ENCODE measurements around the gene GAPVD1.
"Not testable (repeated sequence)": the region's sequence is repeated elsewhere in the genome, so short reads cannot be mapped to it uniquely, and the experiment has no call there.

Gene GAPVD1

DNA sequence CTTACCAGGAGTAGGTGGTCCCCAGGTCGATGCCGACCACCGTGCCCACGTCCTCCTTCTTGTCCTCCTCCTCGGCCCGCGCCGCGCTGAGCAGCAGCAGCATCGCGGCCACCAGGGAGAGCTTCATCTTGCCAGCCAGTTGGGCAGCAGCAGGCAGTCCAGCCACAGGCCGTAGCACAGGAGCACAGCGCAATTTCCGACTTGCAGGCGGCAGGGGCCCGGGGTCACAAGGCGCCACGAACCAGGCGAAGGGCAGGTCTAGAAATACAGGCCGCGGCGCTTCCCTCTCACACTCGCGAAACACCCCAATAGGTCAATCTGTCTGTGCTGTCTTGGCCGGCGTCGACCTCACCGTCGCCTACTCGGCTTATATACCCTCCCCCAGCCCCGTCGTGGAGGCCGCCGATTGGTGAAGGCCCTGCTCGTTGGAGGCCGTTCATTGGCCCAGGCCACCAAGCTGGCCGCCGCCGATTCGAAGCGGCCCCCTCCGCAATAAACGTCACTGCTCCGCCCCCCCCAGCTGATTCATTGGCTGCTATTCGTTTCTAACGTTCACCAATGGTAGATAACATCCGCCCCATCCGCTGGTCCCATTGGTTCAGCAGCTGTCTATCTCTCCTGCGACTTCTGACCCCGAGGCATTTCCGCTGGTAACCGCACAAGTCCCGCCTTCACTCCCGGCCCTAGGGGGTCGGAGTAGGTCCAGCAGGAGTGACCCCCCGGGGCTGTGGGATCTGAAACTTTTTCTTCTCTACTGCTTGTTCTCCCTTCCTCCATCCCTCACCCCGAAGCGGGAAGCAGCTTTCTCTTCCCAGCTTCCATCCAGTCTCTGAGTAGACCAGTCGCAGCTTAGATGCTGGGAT lies 20.4 kb upstream of the GAPVD1 start, which contains the start of gene HSPA5:
Gene HSPA5 (minus strand): TSS at position 344 of the 863 bp plus-strand sequence. CDS start 217 bp downstream, at position 127.
- ATAC-seq (peak; percentile 93), DNase-seq (peak; percentile 99)
- peak within 1 kb of the TSS; percentile 100 for H3K27ac Mint-ChIP-seq
- H3K36me3 Mint-ChIP-seq (ENCODE audit: low read depth) = peaks cover 57% of the 10 kb centered on the region
- peaks cover 65% of the 10 kb centered on the region for H3K4me1 Mint-ChIP-seq
- H3K9me3 Mint-ChIP-seq = no peaks in the 10 kb centered on the region
- H3K27me3 Mint-ChIP-seq = peaks cover 6% of the 10 kb centered on the region
- peak within 1 kb of the TSS; percentile 100 for H3K4me3 Mint-ChIP-seq

DNA sequence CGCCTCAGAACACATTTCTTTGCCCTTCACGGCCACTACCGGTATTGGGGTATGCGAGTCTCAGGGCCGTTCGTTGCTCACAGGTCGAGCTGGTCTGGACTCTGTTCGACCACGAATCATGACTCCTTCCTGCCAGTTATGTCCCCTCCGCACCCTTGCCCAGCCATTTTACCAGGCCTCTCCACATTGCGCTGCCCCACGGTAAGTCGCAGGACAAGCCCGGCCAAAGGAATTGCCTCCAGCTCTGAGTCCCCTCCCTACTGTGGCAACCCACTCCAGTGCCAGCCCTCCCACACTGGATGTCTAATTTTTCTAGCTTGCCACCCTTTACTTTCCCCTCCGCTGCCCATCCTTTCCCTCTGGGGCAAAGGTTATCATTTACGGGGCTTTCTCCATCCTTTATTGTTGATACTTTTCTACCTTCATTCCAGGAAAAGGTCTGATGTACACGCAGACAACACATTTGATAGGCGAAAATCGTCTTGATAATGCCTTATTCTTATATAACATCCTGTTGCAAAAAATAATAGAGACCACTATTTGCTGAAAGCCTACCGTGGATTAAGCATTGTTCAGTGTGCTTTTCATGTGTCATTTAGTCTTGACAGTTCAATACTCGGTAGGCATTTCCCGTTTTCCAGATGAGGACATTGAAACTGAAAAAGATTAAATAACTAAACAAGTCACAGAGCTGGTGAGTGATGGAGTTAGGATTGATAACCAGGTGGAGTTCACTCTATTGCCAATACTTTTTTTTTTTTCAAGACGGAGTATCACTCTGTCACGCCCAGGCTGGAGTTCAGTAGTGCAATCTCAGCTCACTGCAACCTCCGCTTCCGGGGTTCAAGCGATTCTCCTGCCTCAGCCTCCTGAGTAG lies 19.5 kb upstream of the GAPVD1 start:
- peaks cover 49% of the 10 kb centered on the region for H3K36me3 Mint-ChIP-seq (ENCODE audit: low read depth)
- H3K27ac Mint-ChIP-seq = peak overlapping the region; percentile 100
- H3K4me1 Mint-ChIP-seq = peaks cover 56% of the 10 kb centered on the region
- DNase-seq (no peak), ATAC-seq (peak; percentile 9)
- H3K9me3 Mint-ChIP-seq = no peaks in the 10 kb centered on the region
- H3K4me3 Mint-ChIP-seq = peak overlapping the region; percentile 100
- peaks cover 6% of the 10 kb centered on the region for H3K27me3 Mint-ChIP-seq

DNA sequence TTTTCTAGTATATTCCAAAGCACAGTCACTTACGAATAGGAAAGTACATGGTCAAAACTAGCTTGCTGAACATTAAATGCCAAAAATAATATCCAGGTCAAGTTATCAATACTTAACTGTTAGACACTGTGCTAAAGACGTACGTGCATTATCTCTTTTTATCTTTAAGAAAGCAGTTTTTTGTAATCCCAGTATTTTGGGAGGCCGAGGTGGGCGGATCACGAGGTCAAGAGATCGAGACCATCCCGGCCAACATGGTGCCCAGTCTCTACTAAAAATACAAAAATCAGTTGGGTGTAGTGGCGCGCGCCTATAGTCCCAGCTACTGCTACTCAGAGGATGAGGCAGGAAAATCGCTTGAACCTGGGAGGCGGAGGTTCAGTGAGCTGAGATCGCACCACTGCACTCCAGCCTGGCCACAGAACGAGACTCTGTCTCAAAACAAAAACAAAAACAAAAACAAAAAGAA lies 17.8 kb upstream of the GAPVD1 start:
- no peak for DNase-seq
- ATAC-seq = no peak
- Mint-ChIP-seq H3K27me3 (peaks cover 6% of the 10 kb centered on the region), H3K4me3 (no peak overlapping the region), H3K4me1 (peaks cover 39% of the 10 kb centered on the region), H3K9me3 (no peaks in the 10 kb centered on the region), H3K36me3 (ENCODE audit: low read depth) (peaks cover 31% of the 10 kb centered on the region), H3K27ac (peak overlapping the region; percentile 81)

DNA sequence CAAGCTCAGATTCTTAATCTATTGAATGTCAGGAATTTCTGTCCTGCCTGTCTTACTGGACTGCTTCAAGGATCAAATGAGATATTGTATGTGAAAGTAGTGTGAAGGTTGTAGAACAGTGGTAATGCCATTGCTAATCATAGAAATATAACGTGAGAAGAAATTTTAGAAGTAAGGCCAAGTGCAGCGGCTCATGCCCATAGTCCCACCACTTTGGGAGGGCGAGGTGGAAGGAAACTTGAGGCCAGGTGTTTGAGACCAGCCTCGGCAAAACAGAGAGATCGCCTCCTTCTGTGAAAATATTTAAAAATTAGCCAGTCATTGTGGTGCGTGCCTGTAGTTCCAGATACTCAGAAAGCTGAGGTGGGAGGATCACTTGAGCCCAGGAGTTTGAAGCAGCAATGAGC lies 15.4 kb upstream of the GAPVD1 start:
- ATAC-seq = no peak
- no peak for DNase-seq
- Mint-ChIP-seq H3K36me3 (ENCODE audit: low read depth) (peaks cover 7% of the 10 kb centered on the region), H3K4me3 (no peak overlapping the region), H3K9me3 (no peaks in the 10 kb centered on the region), H3K27me3 (peaks cover 2% of the 10 kb centered on the region), H3K27ac (no peak overlapping the region), H3K4me1 (peaks cover 28% of the 10 kb centered on the region)

DNA sequence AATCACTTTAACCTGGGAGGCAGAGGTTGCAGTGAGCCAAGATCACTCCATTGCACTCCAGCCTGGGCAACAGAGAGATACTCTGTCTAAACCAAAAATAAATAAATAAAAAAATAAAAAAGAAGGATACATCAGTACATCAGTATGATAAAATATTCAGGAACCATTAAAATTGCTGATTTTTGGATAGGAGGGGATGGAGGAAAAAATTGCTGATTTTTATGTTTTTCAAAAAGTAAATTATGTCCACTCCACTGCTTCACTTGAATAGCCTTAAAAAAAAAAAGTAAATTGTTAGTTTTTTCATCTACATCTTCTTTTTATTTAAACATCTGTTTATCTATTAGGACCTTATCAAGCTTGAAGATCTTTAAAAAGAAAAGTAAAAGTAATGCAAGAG lies 7.4 kb upstream of the GAPVD1 start:
- H3K4me3 Mint-ChIP-seq = no peak overlapping the region
- H3K9me3 Mint-ChIP-seq = no peaks in the 10 kb centered on the region
- H3K27ac Mint-ChIP-seq = no peak overlapping the region
- DNase-seq (no peak), ATAC-seq (no peak)
- H3K27me3 Mint-ChIP-seq = peaks cover 2% of the 10 kb centered on the region
- H3K4me1 Mint-ChIP-seq = no peaks in the 10 kb centered on the region
- H3K36me3 Mint-ChIP-seq (ENCODE audit: low read depth) = no peaks in the 10 kb centered on the region

DNA sequence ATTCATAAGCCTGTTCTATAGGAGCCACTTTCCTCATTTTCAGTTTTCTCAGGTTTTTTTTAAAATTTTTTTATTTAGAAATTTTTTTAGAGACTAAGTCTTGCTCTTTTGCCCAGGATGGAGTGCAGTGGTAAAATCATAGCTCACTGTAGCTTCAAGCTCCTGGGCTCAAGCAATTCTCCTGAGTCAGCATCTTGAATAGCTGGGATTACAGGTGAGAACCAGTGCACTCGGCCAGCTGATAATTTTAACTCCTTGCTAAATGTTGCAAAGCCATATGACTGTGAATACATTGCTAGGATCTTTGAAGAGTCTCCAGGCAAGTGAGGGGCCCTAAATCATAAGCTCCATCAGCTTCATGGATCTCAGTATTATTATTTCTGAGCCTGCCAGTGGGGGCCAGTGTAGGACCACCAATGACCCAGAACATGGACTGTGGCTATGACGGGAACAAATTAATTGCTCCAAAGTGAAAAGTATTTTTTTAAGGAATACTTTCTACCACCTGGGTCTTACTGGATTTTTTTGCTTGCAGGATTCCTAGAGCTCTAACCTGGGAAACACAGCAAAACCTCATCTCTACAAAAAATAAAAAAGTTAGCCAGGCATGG lies 5.7 kb upstream of the GAPVD1 start:
- DNase-seq = no peak
- H3K4me1 Mint-ChIP-seq = peaks cover 5% of the 10 kb centered on the region
- no peak overlapping the region for H3K27ac Mint-ChIP-seq
- H3K36me3 Mint-ChIP-seq (ENCODE audit: low read depth) = no peaks in the 10 kb centered on the region
- no peak overlapping the region for H3K4me3 Mint-ChIP-seq
- H3K27me3 Mint-ChIP-seq = peaks cover 2% of the 10 kb centered on the region
- ATAC-seq = peak; percentile 54
- no peaks in the 10 kb centered on the region for H3K9me3 Mint-ChIP-seq

DNA sequence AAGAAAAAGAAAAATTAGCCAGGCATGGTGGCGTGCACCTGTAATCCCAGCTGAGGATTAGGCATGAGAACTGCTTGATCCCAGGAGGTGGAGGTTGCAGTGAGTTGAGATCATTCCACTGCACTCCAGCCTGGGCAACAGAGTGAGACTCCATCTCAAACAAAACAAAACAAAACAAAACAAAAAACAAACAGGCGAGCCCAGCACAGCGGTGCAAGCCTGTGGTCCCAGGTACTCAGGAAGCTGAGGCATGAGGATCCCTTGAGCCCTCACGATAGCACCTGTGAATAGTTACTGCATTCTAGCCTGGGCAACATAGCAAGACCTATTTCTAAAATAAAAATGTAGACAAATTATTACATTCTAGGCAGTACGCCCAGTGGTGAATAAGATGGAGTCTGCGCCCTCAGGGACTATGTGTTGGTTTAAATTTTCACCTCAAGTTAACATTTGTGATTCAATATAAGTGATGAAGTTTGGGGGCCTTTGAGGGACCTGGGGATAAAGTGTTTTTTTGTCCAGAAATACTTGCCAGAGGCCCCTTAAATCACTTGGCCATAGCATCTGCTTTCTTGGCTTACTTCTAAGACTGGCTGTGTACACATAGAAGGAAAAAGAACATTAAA lies 3.4 kb upstream of the GAPVD1 start:
- Mint-ChIP-seq H3K4me3 (no peak overlapping the region), H3K27me3 (peaks cover 2% of the 10 kb centered on the region), H3K4me1 (peaks cover 21% of the 10 kb centered on the region), H3K27ac (no peak overlapping the region), H3K36me3 (ENCODE audit: low read depth) (peaks cover 4% of the 10 kb centered on the region), H3K9me3 (no peaks in the 10 kb centered on the region)
- ATAC-seq = no peak
- no peak for DNase-seq

DNA sequence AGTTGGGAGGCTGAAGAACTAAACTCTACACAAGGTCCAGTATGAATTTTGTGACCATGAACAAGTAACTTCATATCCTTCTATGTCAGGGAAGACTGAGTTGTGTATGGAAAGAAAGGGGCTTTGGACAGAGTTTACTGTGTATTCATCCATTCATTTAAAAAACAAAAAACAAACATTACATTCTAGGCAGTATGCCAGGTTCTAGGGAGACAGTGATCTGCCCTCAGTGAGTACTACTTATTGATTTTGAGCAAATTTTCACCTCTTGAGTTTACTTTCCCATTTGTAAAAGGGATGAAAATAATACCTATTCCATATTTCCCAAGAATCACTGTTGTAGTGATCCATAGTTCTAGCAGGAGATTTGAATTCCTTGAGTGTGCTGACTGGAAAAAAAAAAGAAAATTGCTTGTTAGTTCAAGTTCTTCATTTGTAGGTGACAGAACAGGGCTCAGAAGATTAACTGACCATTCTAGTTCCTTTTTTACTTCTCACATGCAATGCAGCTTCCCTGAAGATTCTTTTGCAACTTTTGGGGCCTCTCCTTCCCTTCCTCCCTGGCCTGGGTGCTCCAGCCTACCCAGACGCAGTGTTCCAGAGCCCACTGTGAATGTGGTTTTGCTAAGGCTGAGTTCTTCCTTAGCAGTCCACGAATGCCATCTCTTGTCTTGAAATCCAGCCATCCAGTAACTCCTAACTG lies 2.6 kb upstream of the GAPVD1 start:
- no peak overlapping the region for H3K4me3 Mint-ChIP-seq
- ATAC-seq = no peak
- peaks cover 28% of the 10 kb centered on the region for H3K4me1 Mint-ChIP-seq
- DNase-seq = no peak
- peaks cover 9% of the 10 kb centered on the region for H3K36me3 Mint-ChIP-seq (ENCODE audit: low read depth)
- H3K27ac Mint-ChIP-seq = peak overlapping the region; percentile 21
- peaks cover 2% of the 10 kb centered on the region for H3K27me3 Mint-ChIP-seq
- no peaks in the 10 kb centered on the region for H3K9me3 Mint-ChIP-seq

DNA sequence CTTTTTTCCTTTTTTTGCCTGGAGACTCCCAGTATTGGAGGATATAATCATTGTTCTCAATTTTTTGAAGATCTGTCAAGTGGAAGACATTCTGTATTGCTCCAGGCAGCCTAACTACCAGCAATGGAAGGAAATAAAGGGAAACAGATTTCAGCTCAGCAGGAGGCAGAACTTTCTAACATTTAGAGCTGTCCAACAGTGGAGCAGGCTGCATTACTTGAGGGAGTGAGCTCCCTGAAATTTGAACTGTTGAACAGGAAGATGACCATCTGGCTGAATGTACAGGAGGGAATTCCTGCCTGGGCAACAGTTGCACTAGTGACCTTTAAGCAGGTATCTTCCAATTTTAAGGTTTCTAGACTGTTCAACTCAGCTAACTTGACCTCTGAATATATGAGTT lies 1.1 kb upstream of the GAPVD1 start:
- no peak for DNase-seq
- peak overlapping the region; percentile 95 for H3K27ac Mint-ChIP-seq
- H3K4me3 Mint-ChIP-seq = peak overlapping the region; percentile 98
- H3K4me1 Mint-ChIP-seq = peaks cover 40% of the 10 kb centered on the region
- peaks cover 17% of the 10 kb centered on the region for H3K36me3 Mint-ChIP-seq (ENCODE audit: low read depth)
- H3K9me3 Mint-ChIP-seq = no peaks in the 10 kb centered on the region
- H3K27me3 Mint-ChIP-seq = peaks cover 2% of the 10 kb centered on the region
- ATAC-seq = no peak

DNA sequence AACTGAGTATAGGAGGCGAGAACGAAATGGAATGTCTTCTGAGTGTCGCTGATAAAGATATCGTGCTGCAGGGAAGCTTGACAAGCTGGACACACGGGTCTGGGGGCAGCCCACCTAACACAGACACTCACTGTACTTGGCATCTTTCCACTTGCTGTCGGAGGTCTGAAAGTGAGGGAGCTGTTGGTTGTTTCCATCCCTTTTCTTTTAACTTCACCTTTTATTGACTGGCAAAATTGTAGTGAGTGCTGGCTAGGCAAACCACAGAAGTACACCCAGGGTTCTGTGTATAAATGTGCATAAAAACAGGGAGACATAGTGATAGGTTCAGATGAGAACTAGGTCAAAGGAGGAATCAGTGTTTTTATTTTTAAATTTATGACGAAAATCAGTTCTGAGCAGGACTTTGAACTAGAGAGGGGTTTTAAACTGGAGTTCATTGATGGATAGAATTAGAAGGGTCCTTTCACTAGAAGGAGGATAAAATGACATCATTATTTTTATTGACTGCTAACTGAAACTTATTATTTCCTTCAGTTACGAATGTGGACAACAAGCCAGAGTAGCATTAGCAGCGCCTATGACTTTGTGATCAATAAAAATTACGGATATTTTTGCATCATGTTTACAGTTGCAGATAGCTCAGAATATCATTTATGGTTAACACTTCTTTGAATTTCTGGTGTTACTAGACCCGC lies 817 bp downstream of the GAPVD1 start:
- Mint-ChIP-seq H3K27ac (peak overlapping the region; percentile 85), H3K9me3 (no peaks in the 10 kb centered on the region), H3K4me3 (peak overlapping the region; percentile 98), H3K4me1 (peaks cover 44% of the 10 kb centered on the region), H3K36me3 (ENCODE audit: low read depth) (peaks cover 25% of the 10 kb centered on the region), H3K27me3 (no peaks in the 10 kb centered on the region)
- peak; percentile 9 for ATAC-seq
- DNase-seq = no peak

DNA sequence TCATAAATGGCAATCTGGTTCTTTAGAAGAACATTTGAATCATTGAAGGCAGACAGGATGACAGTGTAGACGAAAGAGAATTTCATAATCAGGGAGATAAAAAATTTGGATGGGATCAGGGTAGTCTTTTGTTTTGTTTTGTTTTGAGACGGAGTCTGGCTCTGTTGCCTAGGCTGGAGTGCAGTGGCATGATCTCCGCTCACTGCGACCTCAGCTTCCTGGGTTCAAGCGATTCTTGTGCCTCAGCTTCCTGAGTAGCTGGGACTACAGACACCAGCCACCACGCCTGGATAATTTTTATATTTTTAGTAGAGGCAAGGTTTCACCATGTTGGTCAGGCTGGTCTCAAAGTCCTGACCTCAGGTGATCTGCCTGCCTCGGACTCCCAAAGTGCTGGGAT lies 2.4 kb downstream of the GAPVD1 start:
- peaks cover 34% of the 10 kb centered on the region for H3K36me3 Mint-ChIP-seq (ENCODE audit: low read depth)
- H3K27ac Mint-ChIP-seq = peak overlapping the region; percentile 40
- peaks cover 51% of the 10 kb centered on the region for H3K4me1 Mint-ChIP-seq
- H3K27me3 Mint-ChIP-seq, H3K9me3 Mint-ChIP-seq, ATAC-seq, DNase-seq: not testable (repeated sequence)
- H3K4me3 Mint-ChIP-seq = peak overlapping the region; percentile 98

DNA sequence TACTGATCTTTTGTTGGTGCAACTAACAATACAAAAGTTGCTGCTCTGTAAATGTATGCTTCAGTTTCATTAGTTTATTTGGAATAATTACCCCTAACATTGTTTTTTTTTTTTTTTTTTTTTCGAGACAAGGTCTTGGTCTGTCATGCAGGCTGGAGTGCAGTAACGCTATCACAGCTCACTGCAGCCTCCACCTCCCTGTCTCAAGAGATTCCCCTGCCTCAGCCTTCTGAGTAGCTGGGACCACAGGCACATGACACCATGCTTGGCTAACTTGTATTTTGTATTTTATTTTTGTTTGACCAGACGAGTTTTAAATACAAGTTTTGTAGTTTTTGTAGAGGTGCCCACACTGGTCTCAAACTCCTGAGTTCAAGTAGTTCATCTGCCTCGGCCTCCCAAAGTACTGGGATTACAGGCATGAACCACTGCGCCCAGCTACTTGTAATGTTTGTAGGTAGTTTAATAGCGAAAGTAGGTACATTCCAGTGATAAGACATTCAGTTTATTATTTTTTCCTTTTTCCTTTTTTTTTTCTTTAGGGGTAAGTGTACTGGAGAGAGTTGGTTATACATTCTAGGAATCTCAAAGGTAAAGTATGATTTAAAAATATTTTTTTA lies 6.9 kb downstream of the GAPVD1 start:
- no peaks in the 10 kb centered on the region for H3K9me3 Mint-ChIP-seq
- peaks cover 36% of the 10 kb centered on the region for H3K4me1 Mint-ChIP-seq
- DNase-seq (no peak), ATAC-seq (no peak)
- H3K27ac Mint-ChIP-seq = no peak overlapping the region
- H3K27me3 Mint-ChIP-seq = no peaks in the 10 kb centered on the region
- no peak overlapping the region for H3K4me3 Mint-ChIP-seq
- H3K36me3 Mint-ChIP-seq (ENCODE audit: low read depth) = peaks cover 38% of the 10 kb centered on the region

DNA sequence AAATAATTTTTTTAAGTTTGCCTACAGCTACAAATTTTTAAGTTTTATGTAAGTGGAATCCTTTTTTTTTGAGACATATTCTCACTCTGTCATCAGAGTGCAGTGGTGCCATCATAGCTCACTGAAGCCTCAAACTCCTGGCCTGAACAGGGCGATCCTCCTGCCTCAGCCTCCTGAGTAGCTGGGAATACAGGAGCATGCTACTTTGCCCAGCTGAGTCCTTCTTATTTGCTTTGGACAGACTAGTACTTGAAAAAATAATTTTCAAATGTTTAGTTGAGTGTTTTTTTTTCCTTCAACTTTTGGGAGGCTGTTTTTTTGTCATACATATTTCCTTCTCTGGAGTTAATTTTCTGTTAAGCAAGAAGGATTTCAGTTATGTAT lies 7.4 kb downstream of the GAPVD1 start:
- Mint-ChIP-seq H3K9me3 (no peaks in the 10 kb centered on the region), H3K4me1 (peaks cover 31% of the 10 kb centered on the region), H3K36me3 (ENCODE audit: low read depth) (peaks cover 34% of the 10 kb centered on the region), H3K4me3 (no peak overlapping the region), H3K27me3 (no peaks in the 10 kb centered on the region), H3K27ac (no peak overlapping the region)
- DNase-seq (no peak), ATAC-seq (no peak)

All from activated naive CD8-positive, alpha-beta T cell treated with anti-CD3 and anti-CD28 coated beads, Interleukin-2, amount 50 U/mL, for 24 hours (primary cell).